T-helper 1 cell treated with Interleukin-12 subunit alpha and Interleukin-12 subunit beta and Interleukin-4 antibody, amounts not matched to agents 30 ng/mL and 1 ng/mL, for 36 hours (primary cell): ENCODE measurements around the gene PPP2R5B. TPM values are rescaled to one million over a fixed set of nuclear protein-coding genes. Genes with fewer than 3 reads are reported as not detected.
"Not testable (repeated sequence)": the region's sequence is repeated elsewhere in the genome, so short reads cannot be mapped to it uniquely, and the experiment has no call there.

ENCODE experiments used
- intact Hi-C: fragments of 100-400 bp; cut with micrococcal nuclease; formaldehyde crosslinking; loops from one replicate; pipeline ENCODE4 v1.15.1; 2024
- total RNA-seq: library from RNA; stranded (reverse); gene quantifications from 2 replicates; pipeline ENCODE4 v1.2.3, GENCODE V29; 2022

Gene PPP2R5B
- total RNA-seq, 1 donor from 2014 or later, result 18.6 TPM

DNA sequence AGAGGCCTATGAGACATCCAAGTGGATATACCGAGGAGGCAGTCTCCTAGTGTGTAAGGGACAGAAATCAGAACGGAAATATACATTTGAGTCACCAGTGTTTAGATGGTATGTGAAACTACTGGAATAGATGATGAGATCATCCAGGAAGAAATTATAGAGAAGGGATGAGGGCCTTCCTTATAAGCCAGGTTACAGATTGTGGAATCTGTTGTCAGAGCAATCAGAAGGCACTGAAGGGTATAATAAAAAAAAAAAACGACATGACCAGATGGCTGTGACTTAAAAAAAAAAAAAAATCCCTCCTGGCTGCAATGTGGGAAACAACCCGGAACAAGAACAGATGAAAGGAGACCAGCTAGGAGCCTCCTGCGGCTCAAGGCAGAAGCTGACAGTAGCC, 44.7 kb downstream of the PPP2R5B start:
- intact Hi-C loops, result no loop called here

DNA sequence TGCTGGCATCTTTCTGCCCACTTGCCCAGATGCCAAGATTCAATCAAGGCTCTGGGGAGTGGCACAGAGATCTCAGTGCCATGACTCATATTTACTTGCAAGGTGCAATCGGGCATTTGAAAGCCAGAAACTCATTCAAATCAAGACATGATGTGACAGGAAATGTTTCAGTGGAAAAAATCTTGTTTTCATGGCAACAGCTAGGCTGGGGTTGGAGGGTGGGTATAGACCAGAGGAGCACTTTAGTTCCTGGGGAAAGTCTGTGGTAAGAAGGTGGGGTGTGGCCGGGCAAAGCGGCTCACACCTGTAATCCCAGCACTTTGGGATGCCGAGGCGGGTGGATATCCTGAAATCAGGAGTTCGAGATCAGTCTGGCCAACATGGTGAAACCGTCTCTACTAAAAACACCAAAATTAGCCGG, 46.3 kb downstream of the PPP2R5B start:
- intact Hi-C loops, result loop anchor here (5.0 kb wide), 1 partner anchor 53 kb away; the partner anchor contains the start of gene ATG2A

DNA sequence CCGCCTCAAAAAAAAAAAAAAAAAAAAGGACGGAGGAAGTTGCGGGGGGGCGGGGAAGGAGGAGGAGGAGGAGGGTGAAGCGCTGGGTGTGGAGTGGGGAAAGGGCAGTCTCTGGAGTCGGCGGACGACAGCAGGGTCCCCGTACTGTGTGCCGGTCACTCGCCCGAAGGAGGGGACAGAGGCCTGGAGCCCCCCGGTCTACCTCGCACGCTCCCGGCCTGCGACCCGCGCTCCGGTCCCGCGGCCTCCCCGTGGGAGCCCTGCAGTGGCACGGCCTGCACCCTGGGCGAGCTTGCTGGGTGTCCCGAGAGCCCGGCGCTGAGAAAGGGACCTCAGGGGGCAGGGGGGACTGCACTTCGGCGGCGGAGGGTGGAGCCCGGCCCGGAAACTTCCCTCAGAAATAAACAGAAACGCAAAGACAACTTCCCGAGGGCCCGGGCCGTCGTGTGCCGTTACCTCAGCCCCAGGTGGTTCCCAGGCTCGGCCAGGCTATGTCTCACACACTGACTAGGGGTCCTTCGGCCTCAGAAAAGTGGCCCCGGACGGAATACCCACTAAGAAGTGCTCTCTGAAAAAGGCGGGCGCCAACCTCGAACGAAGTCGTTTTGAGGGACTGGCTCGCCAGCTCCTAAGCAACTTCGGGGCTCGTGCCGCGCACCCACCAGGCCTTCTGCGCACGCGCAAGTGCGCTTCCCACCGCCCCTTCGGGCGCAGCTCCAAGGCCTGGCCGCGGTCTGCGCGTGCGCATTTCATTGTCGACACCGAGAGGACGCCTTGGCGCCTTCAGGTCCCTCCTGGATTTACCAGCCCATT, 47.1 kb downstream of the PPP2R5B start, which contains the start of gene MAJIN:
MAJIN (minus strand) TSS at position 688 of the 813 bp plus-strand sequence. CDS start 12,703 bp downstream, outside the sequence.
- intact Hi-C loops, result loop anchor here (5.0 kb wide), 1 partner anchor 54 kb away; the partner anchor contains the start of gene ATG2A

DNA sequence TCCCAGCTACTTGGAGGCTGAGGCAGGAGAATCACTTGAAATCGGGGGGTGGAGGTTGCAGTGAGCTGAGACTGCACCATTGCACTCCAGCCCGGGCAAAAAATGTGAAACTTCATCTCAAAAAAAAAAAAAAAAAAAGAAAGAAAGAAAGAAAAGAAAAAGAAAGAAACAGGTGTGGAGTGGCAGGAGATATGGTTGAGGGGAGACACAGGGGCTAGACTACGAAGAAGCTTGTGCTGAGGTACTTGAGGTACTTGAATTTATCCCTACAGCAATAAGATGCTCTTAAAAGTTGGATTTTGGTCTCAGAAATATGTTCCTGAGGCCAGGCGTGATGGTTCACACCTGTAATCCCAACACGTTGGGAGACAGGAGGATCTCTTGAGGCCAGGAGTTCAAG, 49.6 kb downstream of the PPP2R5B start:
- intact Hi-C loops, result loop anchor here (5.0 kb wide), 1 partner anchor 57 kb away; the partner anchor contains the start of gene ATG2A

DNA sequence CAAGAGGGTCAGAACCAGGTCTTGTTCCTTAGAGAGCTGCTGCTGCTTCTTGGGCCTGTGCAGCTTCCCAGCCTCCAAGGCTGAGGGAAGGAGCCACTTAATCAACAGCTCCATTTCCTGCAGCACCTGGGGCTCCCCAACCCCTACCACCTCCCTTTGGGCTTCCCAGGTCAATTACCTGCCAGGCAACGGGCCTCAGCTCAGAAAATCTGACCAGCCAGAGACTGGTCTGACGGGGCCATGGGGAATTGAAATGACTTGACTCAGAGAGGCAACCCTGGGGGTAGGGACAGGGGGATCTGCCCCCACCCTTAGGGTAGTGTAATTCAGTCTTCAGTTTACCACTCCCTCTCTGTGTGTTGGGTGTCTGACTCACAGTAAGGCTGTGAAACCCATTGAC, 52.2 kb downstream of the PPP2R5B start:
- intact Hi-C loops, result no loop called here

DNA sequence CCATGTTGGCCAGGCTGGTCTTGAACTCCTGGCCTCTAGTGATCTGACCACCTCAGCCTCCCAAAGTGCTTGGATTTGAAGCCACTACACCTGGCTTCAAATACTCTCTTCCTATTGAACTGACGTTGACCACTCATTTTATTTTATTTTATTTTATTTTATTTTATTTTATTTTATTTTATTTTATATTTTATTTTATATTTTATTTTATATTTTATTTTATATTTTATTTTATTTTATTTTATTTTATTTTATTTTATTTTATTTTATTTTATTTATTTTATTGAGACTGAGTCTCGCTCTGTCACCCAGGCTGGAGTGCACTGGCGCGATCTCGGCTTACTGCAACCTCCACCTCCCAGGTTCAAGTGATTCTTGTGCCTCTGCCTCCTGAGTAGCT, 58.9 kb downstream of the PPP2R5B start:
- intact Hi-C loops, result not testable (repeated sequence)

Other genes starting within 250 kb of the PPP2R5B start
- gene NRXN2, start 201.5 kb upstream of the PPP2R5B start, total RNA-seq, result 0.71 and 1.3 TPM in 2 replicates
- 189 and 192 TPM in 2 replicates for gene RASGRP2, start 180.5 kb upstream of the PPP2R5B start, total RNA-seq
- 7.3 and 8.6 TPM in 2 replicates for gene PYGM, start 164.7 kb upstream of the PPP2R5B start, total RNA-seq
- gene SF1, start 146.1 kb upstream of the PPP2R5B start, total RNA-seq, result 485 and 486 TPM in 2 replicates
- gene MAP4K2, start 121.5 kb upstream of the PPP2R5B start, total RNA-seq, result 79.2 and 80.7 TPM in 2 replicates
- 28.7 TPM in 2 replicates for gene MEN1, start 114.1 kb upstream of the PPP2R5B start, total RNA-seq
- 0.42 and 1.0 TPM in 2 replicates for gene CDC42BPG, start 80.0 kb upstream of the PPP2R5B start, total RNA-seq
- gene EHD1, start 46.1 kb upstream of the PPP2R5B start, total RNA-seq, result 133 and 145 TPM in 2 replicates
- gene ATG2A, start 7.5 kb upstream of the PPP2R5B start, total RNA-seq, result 30.3 and 31.3 TPM in 2 replicates
- not detected in 2 replicates for gene GPHA2, start 11.2 kb downstream of the PPP2R5B start, total RNA-seq
- not detected in 2 replicates for gene MAJIN, start 47.4 kb downstream of the PPP2R5B start, total RNA-seq
- 0.10 TPM in 1 of 2 replicates, not detected in the other for gene BATF2, start 72.3 kb downstream of the PPP2R5B start, total RNA-seq
- 55.8 and 57.9 TPM in 2 replicates for gene ARL2, start 89.5 kb downstream of the PPP2R5B start, total RNA-seq
- 29.9 and 35.8 TPM in 2 replicates for gene SNX15, start 102.8 kb downstream of the PPP2R5B start, total RNA-seq
- gene SAC3D1, start 116.5 kb downstream of the PPP2R5B start, total RNA-seq, result 17.0 and 17.5 TPM in 2 replicates
- 14.1 and 14.4 TPM in 2 replicates for gene NAALADL1, start 133.9 kb downstream of the PPP2R5B start, total RNA-seq
- gene CDCA5, start 159.4 kb downstream of the PPP2R5B start, total RNA-seq, result 70.7 and 72.1 TPM in 2 replicates
- gene ZFPL1, start 159.5 kb downstream of the PPP2R5B start, total RNA-seq, result 31.2 and 33.9 TPM in 2 replicates
- 145 and 152 TPM in 2 replicates for gene VPS51, start 171.5 kb downstream of the PPP2R5B start, total RNA-seq
- 19.7 and 25.4 TPM in 2 replicates for gene TM7SF2, start 187.2 kb downstream of the PPP2R5B start, total RNA-seq
- gene ZNHIT2, start 193.0 kb downstream of the PPP2R5B start, total RNA-seq, result 11.5 and 11.9 TPM in 2 replicates
- gene FAU, start 197.4 kb downstream of the PPP2R5B start, total RNA-seq, result 978 and 991 TPM in 2 replicates
- gene MRPL49, start 197.6 kb downstream of the PPP2R5B start, total RNA-seq, result 50.1 and 57.6 TPM in 2 replicates
- 53.2 and 67.2 TPM in 2 replicates for gene SYVN1, start 209.8 kb downstream of the PPP2R5B start, total RNA-seq
- not detected in 2 replicates for gene SPDYC, start 245.5 kb downstream of the PPP2R5B start, total RNA-seq